HepG2 (cell line): ENCODE measurements around the gene RTN1. TPM values are rescaled to one million over a fixed set of nuclear protein-coding genes. Genes with fewer than 3 reads are reported as not detected.

Experiments
- AGO2 ChIP-seq: fragments of 200-400 bp; formaldehyde crosslinking; optimal IDR thresholded peaks from 2 replicates; pipeline ENCODE3; 2017; ENCODE audit warnings: mild to moderate bottlenecking, low read depth, low read length, moderate library complexity
- EP300 ChIP-seq, 3 experiments: sonication (generic) in 1 of 3; formaldehyde crosslinking in 1 of 3; IDR thresholded peaks; 2 replicates each; pipeline versions ENCODE4 v1.5.1 to v1.6.1; 2011 to 2020; ENCODE audit warnings: low read depth in 2 of 3, low read length in 2 of 3, borderline replicate concordance in 1 of 3, improper control_type of control experiment in 1 of 3, mild to moderate bottlenecking in 1 of 3, missing genetic modification reagents in 1 of 3, moderate library complexity in 1 of 3
- GFI1 ChIP-seq: sonication (generic); formaldehyde crosslinking; IDR thresholded peaks from 2 replicates; pipeline ENCODE4 v1.5.0; 2020; ENCODE audit warnings: missing genetic modification reagents, mild to moderate bottlenecking, borderline replicate concordance
- HNRNPUL1 ChIP-seq: fragments of 200-400 bp; formaldehyde crosslinking; IDR thresholded peaks from 2 replicates; pipeline ENCODE4 v1.6.1; 2017; ENCODE audit warnings: low read depth, mild to moderate bottlenecking, low read length, moderate library complexity
- NCOA1 ChIP-seq: sonication (generic); formaldehyde crosslinking; IDR thresholded peaks from 2 replicates; pipeline ENCODE4 v1.9.0; 2021; ENCODE audit warnings: missing genetic modification reagents
- NFE2L1 ChIP-seq: sonication (generic); formaldehyde crosslinking; IDR thresholded peaks from 2 replicates; pipeline ENCODE4 v1.4.0; 2020; ENCODE audit warnings: missing genetic modification reagents, mild to moderate bottlenecking, borderline replicate concordance
- SAP130 ChIP-seq: IDR thresholded peaks from 2 replicates; pipeline ENCODE4 v1.6.1; 2016; ENCODE audit warnings: low read depth
- SMYD3 ChIP-seq: sonication (generic); formaldehyde crosslinking; IDR thresholded peaks from 2 replicates; pipeline ENCODE4 v1.8.1; 2023; ENCODE audit warnings: mild to moderate bottlenecking, missing genetic modification reagents
- SOX5 ChIP-seq: IDR thresholded peaks from 2 replicates; pipeline ENCODE4 v1.6.1; 2016; ENCODE audit warnings: borderline replicate concordance
- SP140L ChIP-seq: sonication (generic); formaldehyde crosslinking; IDR thresholded peaks from 2 replicates; pipeline ENCODE4 v1.4.0; 2020; ENCODE audit warnings: missing genetic modification reagents, borderline replicate concordance
- SRSF9 ChIP-seq: fragments of 200-400 bp; formaldehyde crosslinking; IDR thresholded peaks from 2 replicates; pipeline ENCODE4 v1.6.1; 2018; ENCODE audit warnings: borderline replicate concordance, mild to moderate bottlenecking, low read depth, low read length; ENCODE audit not compliant: insufficient read depth, poor library complexity, severe bottlenecking
- SRY ChIP-seq: sonication (generic); formaldehyde crosslinking; IDR thresholded peaks from 2 replicates; pipeline ENCODE4 v1.8.0; 2022; ENCODE audit warnings: mild to moderate bottlenecking, missing genetic modification reagents
- TARDBP ChIP-seq: sonication (generic); formaldehyde crosslinking; IDR thresholded peaks from 2 replicates; pipeline ENCODE4 v1.8.0; 2022; ENCODE audit warnings: mild to moderate bottlenecking, missing genetic modification reagents
- XRCC5 ChIP-seq: fragments of 200-400 bp; formaldehyde crosslinking; optimal IDR thresholded peaks from 2 replicates; pipeline ENCODE3; 2017; ENCODE audit warnings: mild to moderate bottlenecking, low read length
- ZBTB20 ChIP-seq: sonication (generic); formaldehyde crosslinking; IDR thresholded peaks from 2 replicates; pipeline ENCODE4 v1.8.1; 2023; ENCODE audit warnings: missing genetic modification reagents, low read depth, mild to moderate bottlenecking, borderline replicate concordance
- ZBTB21 ChIP-seq: sonication (generic); formaldehyde crosslinking; IDR thresholded peaks from 2 replicates; pipeline ENCODE4 v1.4.0; 2020; ENCODE audit warnings: missing genetic modification reagents
- ZBTB49 ChIP-seq: sonication (generic); formaldehyde crosslinking; IDR thresholded peaks from 2 replicates; pipeline ENCODE4 v1.4.0; 2020; ENCODE audit warnings: missing genetic modification reagents, borderline replicate concordance
- ZKSCAN8 ChIP-seq: IDR thresholded peaks from 2 replicates; pipeline ENCODE4 v1.6.1; 2016; ENCODE audit warnings: borderline replicate concordance, missing genetic modification reagents, missing compliant biosample characterization
- ZNF251 ChIP-seq: sonication (generic); formaldehyde crosslinking; IDR thresholded peaks from 2 replicates; pipeline ENCODE4 v1.9.0; 2021; ENCODE audit warnings: mild to moderate bottlenecking, missing genetic modification reagents
- ZNF564 ChIP-seq: sonication (generic); formaldehyde crosslinking; IDR thresholded peaks from 2 replicates; pipeline ENCODE4 v1.8.1; 2023; ENCODE audit warnings: mild to moderate bottlenecking, missing genetic modification reagents
- ZNF691 ChIP-seq: sonication (generic); formaldehyde crosslinking; IDR thresholded peaks from 2 replicates; pipeline ENCODE4 v1.4.0; 2020; ENCODE audit warnings: missing genetic modification reagents, low read depth, mild to moderate bottlenecking, borderline replicate concordance
- polyA plus RNA-seq, 8 experiments: library from polyadenylated mRNA; depleted of rRNA in 3 of 8; stranded (reverse) in 7 of 8; unstranded in 1 of 8; fragments of >200 nt; fragmentation: Illumina TruSeq in 4 of 8; extraction: Trizol in 4 of 8; gene quantifications; 2 replicates each; pipeline versions ENCODE4 v1.2.1 to v1.2.3, GENCODE V29; 2011 to 2016; ENCODE audit warnings: low read depth in 4 of 8, missing spikeins in 1 of 8, mixed read lengths in 1 of 8; ENCODE audit not compliant: insufficient read depth in 1 of 8
- total RNA-seq, 5 experiments: library from RNA; depleted of rRNA; stranded (reverse); fragments of >200 nt; fragmentation: Illumina TruSeq; extraction: Trizol; gene quantifications; 2 replicates each; pipeline ENCODE4 v1.2.3, GENCODE V29; 2016; ENCODE audit warnings: low read depth in 1 of 5
- TF ChIP-seq, protein P1 (sequence below): sonication (generic); formaldehyde crosslinking; IDR thresholded peaks from 2 replicates; pipeline ENCODE4 v1.4.0; 2020; ENCODE audit warnings: mild to moderate bottlenecking, low read depth, missing genetic modification reagents
- TF ChIP-seq, protein P2 (sequence below): sonication (generic); formaldehyde crosslinking; IDR thresholded peaks from 2 replicates; pipeline ENCODE4 v1.8.0; 2022; ENCODE audit warnings: mild to moderate bottlenecking, missing genetic modification reagents, moderate library complexity

The RTN1 gene
- total and polyA plus RNA-seq, 2 of the 13 experiments (the other 11 are each of a cell fraction or from before 2014, with no cell fraction given) = 0.04 to 0.18 TPM

DNA sequence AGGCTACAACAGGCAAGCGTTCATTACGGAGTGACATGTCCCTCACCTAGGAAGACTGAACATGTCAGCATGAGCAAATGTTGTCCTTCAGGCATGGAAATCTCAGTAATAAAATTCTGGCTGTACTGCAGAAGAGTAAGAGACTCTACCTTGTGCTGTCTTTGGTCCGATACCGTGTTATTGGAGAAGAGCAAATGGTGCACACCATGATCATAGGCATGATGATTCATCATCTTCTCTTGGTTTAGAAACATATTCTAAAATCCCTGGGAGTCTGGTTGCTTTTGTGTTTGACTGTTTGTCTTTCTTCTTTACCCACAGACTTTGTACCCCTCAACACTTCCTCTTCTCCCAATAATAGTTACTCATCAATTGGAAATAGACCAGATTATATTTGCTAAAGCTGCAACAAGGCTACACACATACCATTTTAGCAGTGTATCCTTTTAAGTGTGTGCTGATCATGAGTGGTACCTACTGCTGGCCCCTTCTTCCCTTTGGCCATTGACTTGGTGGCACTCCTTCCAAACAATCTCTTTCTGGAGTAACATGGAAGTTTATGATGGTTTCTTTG is 93.5 kb downstream of the RTN1 start (continued):
- TF ChIP-seq HNRNPUL1 (no peak), AGO2 (no peak), XRCC5 (no peak), SRSF9 (no peak), ZBTB49 (CRISPR knock-in tag) (no peak), NFE2L1 (CRISPR knock-in tag) (no peak), EP300 (IDR thresholded peaks at IDR 0.05; ENCODE audit: low read depth in 2 of 2, low read length in 2 of 2) (0 out of 4 replicates have a peak, but pooled peaks of 1 of the 2 experiments have one; percentile 34), EP300 (CRISPR knock-in tag; IDR thresholded peaks at IDR 0.05; ENCODE audit: borderline replicate concordance) (no peak), SAP130 (CRISPR knock-in tag) (peak; percentile 10; the same call in 1 of the 2 replicates), SP140L (CRISPR knock-in tag) (no peak), ZNF251 (CRISPR knock-in tag) (no peak), SRY (no peak), SOX5 (CRISPR knock-in tag) (no peak), GFI1 (CRISPR knock-in tag) (peak; percentile 33; the same call in 1 of the 2 replicates), ZKSCAN8 (no peak), ZBTB21 (no peak), SMYD3 (CRISPR knock-in tag) (no peak), ZNF564 (CRISPR knock-in tag) (no peak), ZNF691 (CRISPR knock-in tag) (no peak), ZBTB20 (CRISPR knock-in tag) (no peak), TARDBP (no peak), NCOA1 (CRISPR knock-in tag) (no peak)
- TF ChIP-seq, protein P1, sequence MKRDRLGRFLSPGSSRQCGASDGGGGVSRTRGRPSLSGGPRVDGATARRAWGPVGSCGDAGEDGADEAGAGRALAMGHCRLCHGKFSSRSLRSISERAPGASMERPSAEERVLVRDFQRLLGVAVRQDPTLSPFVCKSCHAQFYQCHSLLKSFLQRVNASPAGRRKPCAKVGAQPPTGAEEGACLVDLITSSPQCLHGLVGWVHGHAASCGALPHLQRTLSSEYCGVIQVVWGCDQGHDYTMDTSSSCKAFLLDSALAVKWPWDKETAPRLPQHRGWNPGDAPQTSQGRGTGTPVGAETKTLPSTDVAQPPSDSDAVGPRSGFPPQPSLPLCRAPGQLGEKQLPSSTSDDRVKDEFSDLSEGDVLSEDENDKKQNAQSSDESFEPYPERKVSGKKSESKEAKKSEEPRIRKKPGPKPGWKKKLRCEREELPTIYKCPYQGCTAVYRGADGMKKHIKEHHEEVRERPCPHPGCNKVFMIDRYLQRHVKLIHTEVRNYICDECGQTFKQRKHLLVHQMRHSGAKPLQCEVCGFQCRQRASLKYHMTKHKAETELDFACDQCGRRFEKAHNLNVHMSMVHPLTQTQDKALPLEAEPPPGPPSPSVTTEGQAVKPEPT (CRISPR knock-in tag) = no peak
- TF ChIP-seq, protein P2, sequence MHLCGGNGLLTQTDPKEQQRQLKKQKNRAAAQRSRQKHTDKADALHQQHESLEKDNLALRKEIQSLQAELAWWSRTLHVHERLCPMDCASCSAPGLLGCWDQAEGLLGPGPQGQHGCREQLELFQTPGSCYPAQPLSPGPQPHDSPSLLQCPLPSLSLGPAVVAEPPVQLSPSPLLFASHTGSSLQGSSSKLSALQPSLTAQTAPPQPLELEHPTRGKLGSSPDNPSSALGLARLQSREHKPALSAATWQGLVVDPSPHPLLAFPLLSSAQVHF (CRISPR knock-in tag) = no peak
